Muscle layer of duodenum (tissue), 2 donors: Measurements from ENCODE around the gene CIRBP.
A peak's percentile ranks its signal among the peaks of the same experiment; 100 is the strongest.

Experiments
- H3K27ac ChIP-seq: one replicate; pipeline ENCODE4 v1.7.0; 2013; ENCODE audit warnings: mild to moderate bottlenecking, low read length
- H3K27me3 ChIP-seq: one replicate; pipeline ENCODE4 v1.7.0; 2013; ENCODE audit warnings: low read depth, mild to moderate bottlenecking, control low read depth, low read length
- H3K36me3 ChIP-seq, 2 donors: one replicate each; pipeline ENCODE4 v1.7.0; 2013; ENCODE audit warnings: low read length in 2 of 2, control low read depth in 1 of 2, mild to moderate bottlenecking in 1 of 2; ENCODE audit not compliant: insufficient read depth in 2 of 2, control insufficient read depth in 1 of 2
- H3K4me1 ChIP-seq, 2 donors: one replicate each; pipeline ENCODE4 v1.7.0; 2013; ENCODE audit warnings: low read length in 2 of 2, mild to moderate bottlenecking in 2 of 2, control low read depth in 1 of 2, moderate library complexity in 1 of 2; ENCODE audit not compliant: insufficient read depth in 2 of 2, control insufficient read depth in 1 of 2
- H3K4me3 ChIP-seq, 2 donors: one replicate each; pipeline ENCODE4 v1.7.0; 2013; ENCODE audit warnings: low read length in 2 of 2, low read depth in 1 of 2, mild to moderate bottlenecking in 1 of 2
- H3K9me3 ChIP-seq, 2 donors: one replicate each; pipeline ENCODE4 v1.7.0; 2013; ENCODE audit warnings: low read length in 2 of 2, control low read depth in 1 of 2, mild to moderate bottlenecking in 1 of 2; ENCODE audit not compliant: control insufficient read depth in 1 of 2
- donor health status: healthy.

Gene CIRBP

GRCh38 chr19:1238369-1239303 lies 30.5 kb upstream of the CIRBP start:
- Histone ChIP-seq H3K9me3 (no peaks in the 10 kb centered on the region), H3K4me3 (peak overlapping the region in 1 of 2 donors; percentile 56), H3K27ac (no peak overlapping the region), H3K4me1 (peaks cover 6 to 53% of the 10 kb centered on the region in 2 donors), H3K27me3 (no peaks in the 10 kb centered on the region), H3K36me3 (no peaks in the 10 kb centered on the region)

GRCh38 chr19:1239420-1239795 lies 29.7 kb upstream of the CIRBP start:
- no peak overlapping the region for H3K27ac ChIP-seq
- H3K27me3 ChIP-seq, result no peaks in the 10 kb centered on the region
- H3K9me3 ChIP-seq, result no peaks in the 10 kb centered on the region
- peaks cover 7 to 56% of the 10 kb centered on the region in 2 donors for H3K4me1 ChIP-seq
- H3K36me3 ChIP-seq, result no peaks in the 10 kb centered on the region
- H3K4me3 ChIP-seq, result peak overlapping the region in 1 of 2 donors; percentile 40

GRCh38 chr19:1239796-1240737 lies 29.1 kb upstream of the CIRBP start:
- no peaks in the 10 kb centered on the region for H3K27me3 ChIP-seq
- peaks cover 9 to 62% of the 10 kb centered on the region in 2 donors for H3K4me1 ChIP-seq
- H3K36me3 ChIP-seq, result no peaks in the 10 kb centered on the region
- H3K9me3 ChIP-seq, result no peaks in the 10 kb centered on the region
- H3K4me3 ChIP-seq, result peak overlapping the region in 1 of 2 donors; percentile 40
- H3K27ac ChIP-seq, result no peak overlapping the region

GRCh38 chr19:1240925-1241324 lies 28.2 kb upstream of the CIRBP start:
- Histone ChIP-seq H3K9me3 (no peaks in the 10 kb centered on the region), H3K36me3 (no peaks in the 10 kb centered on the region), H3K4me1 (peaks cover 9 to 70% of the 10 kb centered on the region in 2 donors), H3K27ac (no peak overlapping the region), H3K27me3 (no peaks in the 10 kb centered on the region), H3K4me3 (peak overlapping the region in 1 of 2 donors; percentile 89)

GRCh38 chr19:1241417-1242095 lies 27.6 kb upstream of the CIRBP start, which contains the start of gene ATP5F1D:
TSS of gene ATP5F1D (plus strand) at chr19:1241751. CDS start at chr19:1241851, 100 bp downstream.
- peaks cover 9 to 68% of the 10 kb centered on the region in 2 donors for H3K4me1 ChIP-seq
- peak within 1 kb of the TSS; percentile 39 for H3K27ac ChIP-seq
- H3K27me3 ChIP-seq, result no peaks in the 10 kb centered on the region
- H3K4me3 ChIP-seq, result peak within 1 kb of the TSS; percentile 68 to 89
- H3K9me3 ChIP-seq, result no peaks in the 10 kb centered on the region
- no peaks in the 10 kb centered on the region for H3K36me3 ChIP-seq

- H3K4me1 ChIP-seq, result peaks cover 7 to 58% of the 10 kb centered on the region in 2 donors
- H3K27me3 ChIP-seq, result no peaks in the 10 kb centered on the region
- peak overlapping the region; percentile 63 for H3K27ac ChIP-seq
- H3K36me3 ChIP-seq, result no peaks in the 10 kb centered on the region
- no peaks in the 10 kb centered on the region for H3K9me3 ChIP-seq
- H3K4me3 ChIP-seq, result peak overlapping the region in 1 of 2 donors; percentile 42
Measured at GRCh38 chr19:1243768-1244692, 25.1 kb upstream of the CIRBP start.

GRCh38 chr19:1244693-1245451 lies 24.3 kb upstream of the CIRBP start:
- Histone ChIP-seq H3K4me1 (peaks cover 7 to 58% of the 10 kb centered on the region in 2 donors), H3K4me3 (peak overlapping the region in 1 of 2 donors; percentile 42), H3K27me3 (no peaks in the 10 kb centered on the region), H3K9me3 (no peaks in the 10 kb centered on the region), H3K27ac (peak overlapping the region; percentile 63), H3K36me3 (no peaks in the 10 kb centered on the region)

- Histone ChIP-seq H3K9me3 (no peaks in the 10 kb centered on the region), H3K4me1 (peaks cover 7 to 56% of the 10 kb centered on the region in 2 donors), H3K4me3 (no peak overlapping the region), H3K27ac (peak overlapping the region; percentile 63), H3K36me3 (no peaks in the 10 kb centered on the region), H3K27me3 (no peaks in the 10 kb centered on the region)
Measured at GRCh38 chr19:1245494-1246264, 23.5 kb upstream of the CIRBP start.
